H1 (cell line): ENCODE data around the gene ZNF221. TPM values are rescaled to one million over a fixed set of nuclear protein-coding genes. Genes with fewer than 3 reads are reported as not detected.
A peak's percentile ranks its signal among the peaks of the same experiment; 100 is the strongest.

Experiments
- ATF2 ChIP-seq: IDR thresholded peaks from 2 replicates; pipeline ENCODE4 v1.6.1; 2012; ENCODE audit warnings: low read length, inconsistent platforms
- BACH1 ChIP-seq: IDR thresholded peaks from 2 replicates; pipeline ENCODE4 v1.6.1; 2012; ENCODE audit warnings: low read length, improper control_type of control experiment
- CTBP2 ChIP-seq: IDR thresholded peaks from 2 replicates; pipeline ENCODE4 v1.7.0; 2011; ENCODE audit warnings: borderline replicate concordance, mild to moderate bottlenecking, moderate library complexity, mixed read lengths, low read length; ENCODE audit not compliant: insufficient read depth, insufficient read length
- EGR1 ChIP-seq: IDR thresholded peaks from 2 replicates; pipeline ENCODE4 v1.6.1; 2011; ENCODE audit warnings: low read depth, low read length, borderline replicate concordance
- EP300 ChIP-seq, 2 experiments: IDR thresholded peaks; 1 replicate in 1 of 2; 2 replicates in 1 of 2; pipeline ENCODE4 v1.6.1; 2011 to 2012; ENCODE audit warnings: low read depth in 2 of 2, low read length in 2 of 2, mild to moderate bottlenecking in 2 of 2, borderline replicate concordance in 1 of 2, inconsistent platforms in 1 of 2, moderate library complexity in 1 of 2
- FOSL1 ChIP-seq: IDR thresholded peaks from 2 replicates; pipeline ENCODE4 v1.6.1; 2011; ENCODE audit warnings: mild to moderate bottlenecking, low read depth, low read length, moderate library complexity; ENCODE audit not compliant: insufficient read depth
- HDAC2 ChIP-seq, 2 experiments: fragments of 300-600 bp in 1 of 2; sonication (generic) in 1 of 2; IDR thresholded peaks; 2 replicates each; pipeline ENCODE4 v1.6.1; 2011 to 2012; ENCODE audit warnings: low read depth in 2 of 2, low read length in 2 of 2, mild to moderate bottlenecking in 2 of 2, moderate library complexity in 2 of 2, borderline replicate concordance in 1 of 2, inconsistent platforms in 1 of 2
- HDAC6 ChIP-seq: IDR thresholded peaks from one replicate; pipeline ENCODE4 v1.7.1; 2012; ENCODE audit warnings: low read depth, mild to moderate bottlenecking, inconsistent platforms, low read length, moderate library complexity
- KDM4A ChIP-seq: IDR thresholded peaks from one replicate; pipeline ENCODE4 v1.7.1; 2012; ENCODE audit warnings: low read depth, mild to moderate bottlenecking, moderate library complexity, low read length, inconsistent platforms; ENCODE audit not compliant: severe bottlenecking
- KDM5A ChIP-seq: fragments of 200-600 bp; IDR thresholded peaks from 2 replicates; pipeline ENCODE4 v1.7.1; 2012; ENCODE audit warnings: mild to moderate bottlenecking, low read length, inconsistent platforms, mixed read lengths
- MAX ChIP-seq: IDR thresholded peaks from 2 replicates; pipeline ENCODE4 v1.6.1; 2012; ENCODE audit warnings: inconsistent platforms
- NANOG ChIP-seq: IDR thresholded peaks from 2 replicates; pipeline ENCODE4 v1.6.1; 2011; ENCODE audit warnings: low read length, low read depth, mild to moderate bottlenecking, inconsistent platforms; ENCODE audit not compliant: insufficient read depth, poor library complexity, severe bottlenecking
- POLR2A ChIP-seq, 2 experiments: IDR thresholded peaks; 1 replicate in 1 of 2; 2 replicates in 1 of 2; pipeline ENCODE4 v1.6.1; 2011; ENCODE audit warnings: low read depth in 2 of 2, low read length in 2 of 2, mild to moderate bottlenecking in 2 of 2; ENCODE audit errors: control extremely low read depth in 1 of 2
- SP1 ChIP-seq: IDR thresholded peaks from 2 replicates; pipeline ENCODE4 v1.6.1; 2011; ENCODE audit warnings: low read depth, low read length
- SRF ChIP-seq: IDR thresholded peaks from 2 replicates; pipeline ENCODE4 v1.6.1; 2011; ENCODE audit warnings: mild to moderate bottlenecking, low read depth, low read length, moderate library complexity
- TAF1 ChIP-seq: IDR thresholded peaks from 2 replicates; pipeline ENCODE4 v1.6.1; 2011; ENCODE audit warnings: mild to moderate bottlenecking, low read depth, low read length
- TBP ChIP-seq: IDR thresholded peaks from 2 replicates; pipeline ENCODE4 v1.6.1; 2011; ENCODE audit warnings: low read depth, low read length, improper control_type of control experiment
- polyA plus RNA-seq, 7 experiments: library from polyadenylated mRNA; depleted of rRNA in 3 of 7; stranded (reverse) in 5 of 7; unstranded in 2 of 7; fragments of >200 nt in 5 of 7; fragments of 200-250 nt in 2 of 7; gene quantifications; 1 replicate in 5 of 7; 2 replicates in 1 of 7; 4 replicates in 1 of 7; pipeline versions ENCODE4 v1.2.1 to v1.2.3, GENCODE V29; 2011 to 2013; ENCODE audit warnings: missing spikeins in 2 of 7, mixed read lengths in 2 of 7
- total RNA-seq: library from RNA; stranded (reverse); fragmentation: NEBNext Ultra II Directional; extraction: Animal tissue kit (Norgen Biotek cat#: 25700); gene quantifications from 2 replicates; pipeline ENCODE4 v1.2.1, GENCODE V29; 2021

Gene ZNF221
- total and polyA plus RNA-seq, 2 of the 8 experiments (the other 6 are each of a cell fraction or from before 2014, with no cell fraction given) = 0.50 to 8.4 TPM

GRCh38 chr19:44002566-44003460, 51.8 kb downstream of the ZNF221 start, which contains the start of gene ZNF230 (continued):
- no peak for TF ChIP-seq NANOG
- no peak for TF ChIP-seq SP1
- TF ChIP-seq CTBP2 = peak; percentile 54
- TF ChIP-seq HDAC2 (IDR thresholded peaks at IDR 0.05; ENCODE audit: borderline replicate concordance in 1 of 2, low read depth in 2 of 2, low read length in 2 of 2) = no peak
- TF ChIP-seq ATF2 = no peak
- TF ChIP-seq EGR1 = no peak
- no peak for TF ChIP-seq MAX
- no peak for TF ChIP-seq BACH1
- TF ChIP-seq POLR2A (IDR thresholded peaks at IDR 0.05; ENCODE audit: control extremely low read depth in 1 of 2, low read depth in 2 of 2, low read length in 2 of 2) = no peak
- no peak for TF ChIP-seq FOSL1
- no peak for TF ChIP-seq HDAC6
- no peak for TF ChIP-seq SRF
- no peak for TF ChIP-seq KDM5A
- TF ChIP-seq TAF1 = peak; percentile 49
- 0 out of 2 replicates have a peak, but pooled peaks have one; percentile 11 for TF ChIP-seq TBP
- TF ChIP-seq EP300 (IDR thresholded peaks at IDR 0.05; ENCODE audit: borderline replicate concordance in 1 of 2, low read depth in 2 of 2, low read length in 2 of 2) = no peak
- peak; percentile 96 for TF ChIP-seq KDM4A
